Endothelial cell of umbilical vein (primary cell): ENCODE data around the gene NAALAD2. TPM values are rescaled to one million over a fixed set of nuclear protein-coding genes. Genes with fewer than 3 reads are reported as not detected.

Experiments used
- BruUV-seq: library from RNA; stranded (reverse); fragments of 400-500 nt; replicated peaks from 2 replicates; lab custom pipeline; 2021; lab: Mats Ljungman, UMichigan
- CTCF ChIA-PET: fragments of 300-600, 350-600 bp; sonication (Branson Sonifier 250); formaldehyde crosslinking; loops from one replicate; lab custom pipeline; 2021; ENCODE audit warnings: antibody characterized with exemption, inconsistent platforms; lab: Charles Lee
- POLR2A ChIA-PET: fragments of 300-600, 350-600 bp; sonication (Branson Sonifier 250); formaldehyde crosslinking; loops from one replicate; lab custom pipeline; 2021; ENCODE audit warnings: antibody characterized with exemption, inconsistent platforms; lab: Charles Lee
- DNase-seq: peaks from one replicate; pipeline ENCODE4 v3.0.0-alpha.2; 2011; ENCODE audit warnings: low read depth, low spot score
- FAIRE-seq: peaks from 2 replicates; lab custom pipeline; 2011; peaks lifted over from hg19 to GRCh38; lab: Jason Lieb, UNC
- H2AFZ ChIP-seq: 2 replicates; pipeline ENCODE4 v1.6.0; 2012; ENCODE audit warnings: low read depth, low read length, control low read depth, inconsistent platforms
- H3K27ac ChIP-seq: 2 replicates; pipeline ENCODE4 v1.5.1; 2011; ENCODE audit warnings: low read depth, mild to moderate bottlenecking, control low read depth, low read length, moderate library complexity; ENCODE audit not compliant: insufficient read depth
- H3K27me3 ChIP-seq, 2 experiments: 2 replicates each; pipeline versions ENCODE4 v1.6.0 to v1.6.1; 2011; ENCODE audit warnings: low read length in 2 of 2, mixed read lengths in 1 of 2; ENCODE audit not compliant: control insufficient read depth in 2 of 2, insufficient read depth in 2 of 2
- H3K36me3 ChIP-seq, 2 experiments: 2 replicates in 1 of 2; 3 replicates in 1 of 2; pipeline ENCODE4 v1.5.1; 2011; ENCODE audit warnings: low read length in 2 of 2, mild to moderate bottlenecking in 1 of 2, moderate library complexity in 1 of 2; ENCODE audit not compliant: control insufficient read depth in 2 of 2, insufficient read depth in 2 of 2; ENCODE audit errors: extremely low read depth in 1 of 2
- H3K4me1 ChIP-seq: 3 replicates; pipeline ENCODE4 v1.5.1; 2011; ENCODE audit warnings: mild to moderate bottlenecking, low read length; ENCODE audit not compliant: control insufficient read depth, insufficient read depth; ENCODE audit errors: extremely low read depth
- H3K4me2 ChIP-seq: 2 replicates; pipeline ENCODE4 v1.6.1; 2011; ENCODE audit warnings: low read length, control low read depth, mixed read lengths; ENCODE audit not compliant: insufficient read depth
- H3K4me3 ChIP-seq, 3 experiments: fragments of 200-600 bp in 1 of 3; sonication (generic), shearing (Covaris generic) in 1 of 3; replicated peaks in 1 of 3; 2 replicates each; pipeline ENCODE4 v1.5.1; 2011 to 2016; ENCODE audit warnings: control low read depth in 3 of 3, low read length in 3 of 3, mild to moderate bottlenecking in 2 of 3, inconsistent platforms in 1 of 3, low read depth in 1 of 3, moderate library complexity in 1 of 3; ENCODE audit not compliant: insufficient read depth in 1 of 3
- H3K79me2 ChIP-seq: 2 replicates; pipeline ENCODE4 v1.6.0; 2012; ENCODE audit warnings: low read length, inconsistent platforms; ENCODE audit not compliant: control insufficient read depth, insufficient read depth
- H3K9ac ChIP-seq: replicated peaks from 2 replicates; pipeline ENCODE3; 2011; ENCODE audit warnings: low read length, control low read depth; ENCODE audit not compliant: insufficient read depth; ENCODE audit errors: extremely low read depth
- H3K9me1 ChIP-seq: replicated peaks from 3 replicates; pipeline ENCODE4 v1.6.0; 2011; ENCODE audit warnings: mild to moderate bottlenecking, low read length; ENCODE audit not compliant: control insufficient read depth, insufficient read depth; ENCODE audit errors: extremely low read depth
- H3K9me3 ChIP-seq: replicated peaks from 2 replicates; pipeline ENCODE4 v1.5.1; 2012; ENCODE audit warnings: low read length, inconsistent platforms; ENCODE audit not compliant: control insufficient read depth, insufficient read depth
- H4K20me1 ChIP-seq: replicated peaks from 2 replicates; pipeline ENCODE3; 2011; ENCODE audit warnings: mild to moderate bottlenecking, low read length; ENCODE audit not compliant: control insufficient read depth, insufficient read depth; ENCODE audit errors: extremely low read depth
- CTCF ChIP-seq, 2 donors: IDR thresholded peaks; 1 replicate in 1 of 2; 2 replicates in 1 of 2; pipeline ENCODE4 v1.5.1; 2011; ENCODE audit warnings: low read length in 2 of 2, mild to moderate bottlenecking in 2 of 2, moderate library complexity in 2 of 2, control low read depth in 1 of 2, inconsistent platforms in 1 of 2, low read depth in 1 of 2; ENCODE audit not compliant: insufficient read depth in 1 of 2; ENCODE audit errors: extremely low read depth in 1 of 2
- EZH2 ChIP-seq: IDR thresholded peaks from 2 replicates; pipeline ENCODE4 v1.6.1; 2012; ENCODE audit warnings: borderline replicate concordance, low read depth, mild to moderate bottlenecking, moderate library complexity, low read length, inconsistent platforms; ENCODE audit not compliant: severe bottlenecking
- FOS ChIP-seq: IDR thresholded peaks from 2 replicates; pipeline ENCODE4 v1.6.1; 2011; ENCODE audit warnings: mild to moderate bottlenecking, low read length, moderate library complexity, borderline replicate concordance; ENCODE audit not compliant: insufficient read depth
- GATA2 ChIP-seq: IDR thresholded peaks from 2 replicates; pipeline ENCODE4 v1.7.0; 2011; ENCODE audit warnings: low read depth, mild to moderate bottlenecking, moderate library complexity, mixed read lengths, low read length; ENCODE audit not compliant: insufficient read length, insufficient read depth
- JUN ChIP-seq: IDR thresholded peaks from 2 replicates; pipeline ENCODE4 v1.6.1; 2011; ENCODE audit warnings: borderline replicate concordance, low read depth; ENCODE audit not compliant: insufficient read length, insufficient read depth
- MAX ChIP-seq: IDR thresholded peaks from 2 replicates; pipeline ENCODE4 v1.6.1; 2011; ENCODE audit not compliant: insufficient read depth, insufficient read length
- MYC ChIP-seq: IDR thresholded peaks from one replicate; pipeline ENCODE4 v1.6.1; 2011; ENCODE audit warnings: mild to moderate bottlenecking, low read depth, low read length
- POLR2A ChIP-seq: IDR thresholded peaks from 2 replicates; pipeline ENCODE4 v1.6.1; 2012; ENCODE audit warnings: low read depth, mild to moderate bottlenecking, control low read depth, low read length
- POLR2AphosphoS5 ChIP-seq: IDR thresholded peaks from 2 replicates; pipeline ENCODE4 v1.6.1; 2012; ENCODE audit warnings: low read depth, mild to moderate bottlenecking, control low read depth, low read length, moderate library complexity; ENCODE audit not compliant: insufficient read depth
- dilution Hi-C: fragments of 300-500 bp; cut with MboI; formaldehyde crosslinking; loops from one replicate; pipeline ENCODE4 v1.15.0; 2019; ENCODE audit warnings: low sequenced_read_pairs; ENCODE audit not compliant: extremely low pct_ligation_motif_present
- intact Hi-C: fragments of 100-400 bp; cut with micrococcal nuclease; formaldehyde crosslinking; loops from one replicate; pipeline ENCODE4 v1.10.0; 2022
- polyA plus RNA-seq, 4 experiments: library from polyadenylated mRNA; depleted of rRNA in 3 of 4; stranded (reverse) in 3 of 4; unstranded in 1 of 4; fragments of >200 nt; gene quantifications; 2 replicates each; pipeline versions ENCODE4 v1.2.1 to v1.2.3, GENCODE V29; 2011 to 2012; ENCODE audit warnings: missing spikeins in 1 of 4
- total RNA-seq: library from RNA; stranded (reverse); gene quantifications from 2 replicates; pipeline ENCODE4 v1.2.3, GENCODE V29; 2021

NAALAD2 gene
- total and polyA plus RNA-seq, 2 donors (not counting 3 experiments of a cell fraction or from before 2014, with no cell fraction given): 0.66 to 1.1 TPM

GRCh38 chr11:90213322-90213721 lies 78.9 kb downstream of the NAALAD2 start:
- no peak overlapping the region for H3K4me3 ChIP-seq
- peaks cover 74% of the 10 kb centered on the region for H3K79me2 ChIP-seq
- H3K4me2 ChIP-seq: no peak overlapping the region
- no peak for TF ChIP-seq MAX
- H3K27ac ChIP-seq: no peak overlapping the region
- no peak overlapping the region for H3K9ac ChIP-seq
- dilution Hi-C loops: no loop called here
- ChIA-PET CTCF (interaction anchor here (2.0 kb wide), 1 partner anchor 9 kb away, joined by 11 read pairs; no protein-coding TSS in a partner anchor), POLR2A (no interaction called here)
- H4K20me1 ChIP-seq: peaks cover 3% of the 10 kb centered on the region
- H3K9me1 ChIP-seq: no peaks in the 10 kb centered on the region
- intact Hi-C loops: no loop called here
- H3K36me3 ChIP-seq: peaks cover 2 to 25% of the 10 kb centered on the region in 2 experiments
- FAIRE-seq (no peak), DNase-seq (no peak)
- H2AFZ ChIP-seq: no peak overlapping the region
- BruUV-seq: no TSS peak
- H3K27me3 ChIP-seq: no peaks in the 10 kb centered on the region
- no peaks in the 10 kb centered on the region for H3K9me3 ChIP-seq
- H3K4me1 ChIP-seq: no peaks in the 10 kb centered on the region

- POLR2A ChIA-PET: no interaction called here
- Histone ChIP-seq H3K4me3 (no peak overlapping the region), H3K27me3 (no peaks in the 10 kb centered on the region), H4K20me1 (peaks cover 8% of the 10 kb centered on the region), H2AFZ (no peak overlapping the region), H3K4me2 (no peak overlapping the region), H3K27ac (no peak overlapping the region), H3K9me3 (no peaks in the 10 kb centered on the region), H3K9me1 (no peaks in the 10 kb centered on the region), H3K79me2 (peaks cover 94% of the 10 kb centered on the region), H3K9ac (no peak overlapping the region), H3K36me3 (peaks cover 0 to 11% of the 10 kb centered on the region in 2 experiments), H3K4me1 (peaks cover 16% of the 10 kb centered on the region)
- TF ChIP-seq MAX (no peak), GATA2 (no peak), EZH2 (no peak), MYC (no peak), JUN (no peak), CTCF (IDR thresholded peaks at IDR 0.05; ENCODE audit: extremely low read depth in 1 of 2, insufficient read depth in 1 of 2, low read depth in 1 of 2, low read length in 2 of 2) (no peak), POLR2A (no peak), POLR2AphosphoS5 (no peak), FOS (no peak)
- intact Hi-C loops: no loop called here
- dilution Hi-C loops: no loop called here
- no peak for DNase-seq
- BruUV-seq: no TSS peak
- FAIRE-seq: no peak
- CTCF ChIA-PET: no interaction called here
Observed at GRCh38 chr11:90216611-90217010, 82.1 kb downstream of the NAALAD2 start.
